Endodermal cell (in vitro differentiated cells): ENCODE measurements around the gene THOP1. TPM values are rescaled to one million over a fixed set of nuclear protein-coding genes. Genes with fewer than 3 reads are reported as not detected.

Experiments used
- DNase-seq: peaks from one replicate; pipeline ENCODE4 v3.0.0-alpha.2; 2017
- H3K27ac ChIP-seq: 2 replicates; pipeline ENCODE4 v1.5.1; 2013; ENCODE audit warnings: mild to moderate bottlenecking, low read depth, low read length, moderate library complexity
- H3K27me3 ChIP-seq: 2 replicates; pipeline ENCODE4 v1.6.1; 2013; ENCODE audit warnings: mild to moderate bottlenecking, low read length, moderate library complexity; ENCODE audit not compliant: insufficient read depth, control insufficient read depth, poor library complexity, severe bottlenecking
- H3K36me3 ChIP-seq: 2 replicates; pipeline ENCODE4 v1.7.0; 2013; ENCODE audit warnings: mild to moderate bottlenecking, low read length, moderate library complexity; ENCODE audit not compliant: control insufficient read depth, insufficient read depth
- H3K4me1 ChIP-seq: one replicate; pipeline ENCODE4 v1.7.0; 2013; ENCODE audit warnings: low read length; ENCODE audit not compliant: control insufficient read depth, insufficient read depth
- H3K4me3 ChIP-seq: 2 replicates; pipeline ENCODE4 v1.5.1; 2013; ENCODE audit warnings: mild to moderate bottlenecking, low read length, moderate library complexity
- H3K9ac ChIP-seq: 2 replicates; pipeline ENCODE4 v1.6.1; 2013; ENCODE audit warnings: mild to moderate bottlenecking, low read length, moderate library complexity; ENCODE audit not compliant: poor library complexity, severe bottlenecking; ENCODE audit errors: extremely low read depth
- H3K9me3 ChIP-seq: 2 replicates; pipeline ENCODE4 v1.6.1; 2013; ENCODE audit warnings: mild to moderate bottlenecking, low read length, moderate library complexity; ENCODE audit not compliant: control insufficient read depth
- H3K27ac Mint-ChIP-seq: 2 replicates; pipeline ENCODE4 v1.8.0; 2020; ENCODE audit warnings: mixed read lengths
- H3K27me3 Mint-ChIP-seq: 2 replicates; pipeline ENCODE4 v1.8.0; 2021; ENCODE audit warnings: mild to moderate bottlenecking, mixed read lengths; ENCODE audit not compliant: insufficient read depth
- H3K36me3 Mint-ChIP-seq: 2 replicates; pipeline ENCODE4 v1.8.0; 2020; ENCODE audit warnings: low read depth, mixed read lengths
- H3K4me1 Mint-ChIP-seq: 2 replicates; pipeline ENCODE4 v1.8.0; 2020; ENCODE audit warnings: mixed read lengths
- H3K4me3 Mint-ChIP-seq: 2 replicates; pipeline ENCODE4 v1.8.0; 2020; ENCODE audit warnings: mild to moderate bottlenecking, moderate library complexity, mixed read lengths
- H3K9me3 Mint-ChIP-seq: 2 replicates; pipeline ENCODE4 v1.8.0; 2020; ENCODE audit warnings: mild to moderate bottlenecking, mixed read lengths
- WGBS, 2 experiments: methylation state at CpG; one replicate each; pipeline versions ENCODE4 v1.1.5 to v1.1.7; 2013; ENCODE audit warnings: missing lambda C conversion rate in 2 of 2, mixed read lengths in 1 of 2; ENCODE audit not compliant: insufficient coverage in 1 of 2, insufficient read length in 1 of 2; 5-methylcytosine and 5-hydroxymethylcytosine counted together
- total RNA-seq, 2 donors: library from RNA; stranded (reverse); fragmentation: NEBNext Ultra II Directional in 1 of 2; extraction: Animal tissue kit (Norgen Biotek cat#: 25700) in 1 of 2; gene quantifications; 2 replicates in 1 of 2; 3 replicates in 1 of 2; pipeline ENCODE4 v1.2.1, GENCODE V29; 2021
- TF ChIP-seq, protein P1 (sequence below): fragments of 200-600 bp; sonication (generic); conservative IDR thresholded peaks from 2 replicates; pipeline ENCODE4 v1.5.0; 2021; ENCODE audit warnings: antibody characterized with exemption, mild to moderate bottlenecking

Gene THOP1
- total RNA-seq, 2 donors from 2014 or later = 130 to 170 TPM

DNA sequence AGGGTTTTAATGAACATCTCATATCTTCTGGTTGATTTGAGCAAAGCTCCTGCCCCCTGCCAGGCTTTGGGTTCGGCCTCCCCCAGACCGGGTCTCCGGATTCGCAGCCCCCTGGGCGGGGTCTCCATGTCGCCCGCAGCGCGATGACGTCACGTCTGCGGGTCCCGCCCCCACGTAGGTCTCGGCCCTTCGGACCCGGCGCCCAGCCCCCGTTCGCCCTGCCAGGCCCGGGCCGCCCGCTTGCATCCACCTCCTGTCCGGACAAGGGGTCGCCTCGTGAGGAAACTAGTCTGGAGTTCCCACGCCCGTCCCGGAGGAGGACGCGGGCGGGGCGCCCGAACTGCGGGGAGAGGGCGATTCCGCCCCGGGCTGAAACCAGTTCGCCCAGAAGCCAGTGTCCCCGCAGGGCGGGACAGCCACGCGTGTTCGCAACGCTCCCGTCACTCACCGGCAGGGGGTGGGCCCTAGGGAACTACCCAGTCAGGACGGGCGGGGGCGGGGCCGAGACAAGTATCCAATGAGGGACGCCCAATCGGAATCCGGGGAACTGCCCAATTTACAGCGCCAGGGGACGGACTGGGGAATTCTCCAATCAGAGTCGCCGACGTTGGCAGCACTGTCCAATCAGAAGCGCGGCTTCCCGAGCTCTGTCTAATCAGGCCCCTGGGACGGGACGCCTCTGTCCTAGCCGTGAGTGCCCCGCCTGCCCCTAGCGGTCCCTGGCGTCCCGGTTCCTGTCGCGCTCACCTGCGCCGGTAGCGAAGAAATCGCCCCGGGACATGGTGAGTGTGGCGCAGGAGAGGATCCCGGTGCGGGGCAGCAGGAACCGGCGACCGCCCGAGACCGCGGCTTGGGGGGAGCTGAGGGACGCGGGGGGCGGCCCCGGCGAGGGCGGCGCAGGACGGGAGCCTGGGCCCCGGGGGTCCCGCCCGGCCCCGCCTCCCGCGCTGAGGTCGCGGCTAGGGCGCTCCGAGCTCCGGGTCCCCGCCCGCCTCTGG lies 55.8 kb downstream of the THOP1 start, which contains the start of gene ZNF555:
Gene ZNF555 (plus strand): TSS at position 682 of the 998 bp plus-strand sequence. CDS start 98 bp downstream, at position 780.
- Histone ChIP-seq H3K4me3 (peak within 1 kb of the TSS; percentile 82), H3K27me3 (no peaks in the 10 kb centered on the region), H3K4me1 (no peaks in the 10 kb centered on the region), H3K9ac (peak within 1 kb of the TSS; percentile 72), H3K36me3 (peaks cover 18% of the 10 kb centered on the region), H3K9me3 (peaks cover 42% of the 10 kb centered on the region), H3K27ac (peak within 1 kb of the TSS; percentile 83)
- Mint-ChIP-seq H3K9me3 (peaks cover 65% of the 10 kb centered on the region), H3K4me3 (peak within 1 kb of the TSS; percentile 70), H3K36me3 (peaks cover 50% of the 10 kb centered on the region), H3K27ac (peak within 1 kb of the TSS; percentile 88), H3K27me3 (peaks cover 4% of the 10 kb centered on the region), H3K4me1 (peaks cover 5% of the 10 kb centered on the region)
- TF ChIP-seq, protein P1, sequence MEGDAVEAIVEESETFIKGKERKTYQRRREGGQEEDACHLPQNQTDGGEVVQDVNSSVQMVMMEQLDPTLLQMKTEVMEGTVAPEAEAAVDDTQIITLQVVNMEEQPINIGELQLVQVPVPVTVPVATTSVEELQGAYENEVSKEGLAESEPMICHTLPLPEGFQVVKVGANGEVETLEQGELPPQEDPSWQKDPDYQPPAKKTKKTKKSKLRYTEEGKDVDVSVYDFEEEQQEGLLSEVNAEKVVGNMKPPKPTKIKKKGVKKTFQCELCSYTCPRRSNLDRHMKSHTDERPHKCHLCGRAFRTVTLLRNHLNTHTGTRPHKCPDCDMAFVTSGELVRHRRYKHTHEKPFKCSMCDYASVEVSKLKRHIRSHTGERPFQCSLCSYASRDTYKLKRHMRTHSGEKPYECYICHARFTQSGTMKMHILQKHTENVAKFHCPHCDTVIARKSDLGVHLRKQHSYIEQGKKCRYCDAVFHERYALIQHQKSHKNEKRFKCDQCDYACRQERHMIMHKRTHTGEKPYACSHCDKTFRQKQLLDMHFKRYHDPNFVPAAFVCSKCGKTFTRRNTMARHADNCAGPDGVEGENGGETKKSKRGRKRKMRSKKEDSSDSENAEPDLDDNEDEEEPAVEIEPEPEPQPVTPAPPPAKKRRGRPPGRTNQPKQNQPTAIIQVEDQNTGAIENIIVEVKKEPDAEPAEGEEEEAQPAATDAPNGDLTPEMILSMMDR = peak; percentile 72
- DNase-seq = peak; percentile 99
- 0 to 1% methylated on average over 43 to 106 of the region's 106 CpGs for WGBS, 2 experiments

DNA sequence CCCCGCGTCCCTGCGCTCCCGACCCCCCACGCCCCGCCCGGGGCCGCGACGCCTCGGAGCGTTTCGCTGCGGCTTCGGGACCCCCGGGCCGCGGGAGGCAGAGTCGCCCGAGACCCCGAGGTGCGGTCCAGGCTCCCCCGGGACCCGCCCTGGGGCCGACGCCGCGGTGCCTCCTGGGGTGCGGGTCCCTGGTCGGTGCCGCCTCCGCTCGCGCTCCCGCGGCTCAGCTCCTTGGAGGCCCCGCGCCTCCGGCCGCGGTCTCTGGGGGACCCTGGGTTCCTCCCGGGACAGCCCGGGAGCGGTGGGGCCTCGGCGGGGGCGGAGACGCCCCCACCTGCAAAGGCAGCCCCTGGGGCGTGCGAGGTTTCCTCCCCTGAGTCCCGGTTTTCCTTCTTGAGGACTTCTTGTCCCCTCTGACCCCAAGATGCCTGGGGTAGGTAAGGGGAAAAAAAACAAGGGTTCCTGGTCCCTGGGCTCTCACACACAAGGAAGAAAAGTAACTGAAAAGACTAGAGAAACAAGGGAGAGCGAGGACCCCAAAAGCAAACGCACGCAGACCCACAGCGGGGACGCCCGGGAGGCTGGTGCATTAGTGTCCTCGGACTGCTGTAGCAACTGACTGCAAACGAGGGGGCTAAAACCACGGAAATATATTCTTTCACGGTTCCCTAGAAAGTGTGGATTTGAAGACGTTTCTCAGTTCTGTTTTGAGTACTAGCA lies 56.7 kb downstream of the THOP1 start:
- peaks cover 65% of the 10 kb centered on the region for H3K9me3 Mint-ChIP-seq

DNA sequence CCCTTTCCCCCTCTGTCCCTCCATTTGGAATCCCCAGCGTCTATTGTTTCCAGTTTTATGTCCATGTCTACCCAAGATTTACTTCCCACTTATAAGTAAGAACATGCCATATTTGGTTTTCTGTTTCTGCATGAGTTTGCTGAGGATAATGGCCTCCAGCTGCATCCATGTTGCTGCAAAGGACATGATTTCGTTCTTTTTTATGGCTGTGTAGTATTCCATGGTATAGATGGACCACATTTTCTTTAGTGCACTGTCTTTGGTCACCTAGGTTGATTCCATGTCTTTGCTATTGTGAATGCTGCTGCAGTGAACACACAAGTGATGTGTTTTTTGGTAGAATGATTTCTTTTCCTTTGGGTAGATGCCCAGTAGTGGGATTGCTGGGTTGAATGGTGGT lies 59.8 kb downstream of the THOP1 start:
- H3K27me3 ChIP-seq = no peaks in the 10 kb centered on the region
- no peak overlapping the region for H3K9ac ChIP-seq
- Mint-ChIP-seq H3K9me3 (peaks cover 71% of the 10 kb centered on the region), H3K4me3 (no peak overlapping the region), H3K36me3 (peaks cover 60% of the 10 kb centered on the region), H3K27me3 (peaks cover 4% of the 10 kb centered on the region), H3K4me1 (peaks cover 5% of the 10 kb centered on the region), H3K27ac (no peak overlapping the region)
- peaks cover 24% of the 10 kb centered on the region for H3K36me3 ChIP-seq
- H3K9me3 ChIP-seq = peaks cover 65% of the 10 kb centered on the region
- WGBS, 2 experiments = 90 to 100% methylated on average over 1 to 2 of the region's 2 CpGs
- no peak overlapping the region for H3K27ac ChIP-seq
- no peak for DNase-seq
- H3K4me1 ChIP-seq = no peaks in the 10 kb centered on the region
- TF ChIP-seq, protein P1 = no peak
- H3K4me3 ChIP-seq = peak overlapping the region; percentile 20

More for the DNA sequence above, 56.7 kb downstream of the THOP1 start:
- Histone ChIP-seq H3K9me3 (peaks cover 43% of the 10 kb centered on the region), H3K9ac (peak overlapping the region; percentile 45), H3K36me3 (peaks cover 18% of the 10 kb centered on the region), H3K4me3 (peak overlapping the region; percentile 82), H3K4me1 (no peaks in the 10 kb centered on the region), H3K27me3 (no peaks in the 10 kb centered on the region), H3K27ac (no peak overlapping the region)
- Mint-ChIP-seq H3K27me3 (peaks cover 4% of the 10 kb centered on the region), H3K27ac (no peak overlapping the region), H3K36me3 (peaks cover 50% of the 10 kb centered on the region), H3K4me1 (peaks cover 5% of the 10 kb centered on the region), H3K4me3 (peak overlapping the region; percentile 70)
- DNase-seq = peak; percentile 51
- TF ChIP-seq, protein P1 = no peak
- 8 to 35% methylated on average over 20 to 62 of the region's 62 CpGs for WGBS, 2 experiments
